ENCODE measurements around the gene IFIT2. TPM values are rescaled to one million over a fixed set of nuclear protein-coding genes. Genes with fewer than 3 reads are reported as not detected.

The IFIT2 gene
- total RNA-seq, 4 donors from 2014 or later: 0.49 to 2.6 (median 1.4) TPM

GRCh38 chr10:89273680-89274079 is 28.2 kb upstream of the IFIT2 start:
- peaks cover 34% of the 10 kb centered on the region for H3K4me1 ChIP-seq
- no peaks in the 10 kb centered on the region for H3K27me3 ChIP-seq
- DNase-seq (ENCODE audit: low spot score in 2 of 2): no peak
- WGBS: 93% methylated on average over 2 of the region's 2 CpGs
- TF ChIP-seq CTCF (IDR thresholded peaks at IDR 0.05) (no peak), EP300 (IDR thresholded peaks at IDR 0.05) (no peak), POLR2AphosphoS5 (IDR thresholded peaks at IDR 0.05) (no peak), POLR2A (IDR thresholded peaks at IDR 0.05) (no peak)
- H3K36me3 ChIP-seq: no peaks in the 10 kb centered on the region
- no peak overlapping the region for H3K27ac ChIP-seq
- H3K4me3 ChIP-seq: no peak overlapping the region
- H3K9me3 ChIP-seq: no peaks in the 10 kb centered on the region

GRCh38 chr10:89274928-89275327 is 26.9 kb upstream of the IFIT2 start:
- no peak for DNase-seq (ENCODE audit: low spot score in 2 of 2)
- no peak overlapping the region for H3K27ac ChIP-seq
- TF ChIP-seq CTCF (IDR thresholded peaks at IDR 0.05) (no peak), POLR2A (IDR thresholded peaks at IDR 0.05) (no peak), EP300 (IDR thresholded peaks at IDR 0.05) (no peak), POLR2AphosphoS5 (IDR thresholded peaks at IDR 0.05) (no peak)
- H3K27me3 ChIP-seq: no peaks in the 10 kb centered on the region
- no peaks in the 10 kb centered on the region for H3K9me3 ChIP-seq
- no peak overlapping the region for H3K4me3 ChIP-seq
- WGBS: 8% methylated on average over 3 of the region's 3 CpGs
- no peaks in the 10 kb centered on the region for H3K36me3 ChIP-seq
- H3K4me1 ChIP-seq: peaks cover 46% of the 10 kb centered on the region

GRCh38 chr10:89275383-89275782 is 26.5 kb upstream of the IFIT2 start:
- H3K4me1 ChIP-seq: peaks cover 51% of the 10 kb centered on the region
- no peaks in the 10 kb centered on the region for H3K36me3 ChIP-seq
- no peak overlapping the region for H3K4me3 ChIP-seq
- no peaks in the 10 kb centered on the region for H3K9me3 ChIP-seq
- 50% methylated on average over 6 of the region's 6 CpGs for WGBS
- H3K27me3 ChIP-seq: no peaks in the 10 kb centered on the region
- no peak for TF ChIP-seq CTCF (IDR thresholded peaks at IDR 0.05)
- TF ChIP-seq POLR2AphosphoS5 (IDR thresholded peaks at IDR 0.05): no peak
- no peak for TF ChIP-seq EP300 (IDR thresholded peaks at IDR 0.05)
- no peak for TF ChIP-seq POLR2A (IDR thresholded peaks at IDR 0.05)
- H3K27ac ChIP-seq: no peak overlapping the region
- DNase-seq (ENCODE audit: low spot score in 2 of 2): no peak

GRCh38 chr10:89278034-89278535 is 23.8 kb upstream of the IFIT2 start:
- H3K9me3 ChIP-seq: no peaks in the 10 kb centered on the region
- 11% methylated on average over 1 of the region's 1 CpG for WGBS
- H3K27me3 ChIP-seq: no peaks in the 10 kb centered on the region
- no peaks in the 10 kb centered on the region for H3K36me3 ChIP-seq
- H3K4me1 ChIP-seq: peaks cover 59% of the 10 kb centered on the region
- DNase-seq (ENCODE audit: low spot score in 2 of 2): peak in 1 of 2 donors; percentile 65
- H3K4me3 ChIP-seq: no peak overlapping the region
- peak overlapping the region; percentile 84 for H3K27ac ChIP-seq
- TF ChIP-seq CTCF (IDR thresholded peaks at IDR 0.05): no peak
- peak in 1 of 3 donors; percentile 20 for TF ChIP-seq POLR2AphosphoS5 (IDR thresholded peaks at IDR 0.05)

GRCh38 chr10:89278900-89279392 is 22.9 kb upstream of the IFIT2 start:
- no peak overlapping the region for H3K4me3 ChIP-seq
- peak overlapping the region; percentile 84 for H3K27ac ChIP-seq
- H3K9me3 ChIP-seq: no peaks in the 10 kb centered on the region
- no peak for DNase-seq (ENCODE audit: low spot score in 2 of 2)
- H3K36me3 ChIP-seq: no peaks in the 10 kb centered on the region
- peaks cover 68% of the 10 kb centered on the region for H3K4me1 ChIP-seq
- TF ChIP-seq POLR2AphosphoS5 (IDR thresholded peaks at IDR 0.05) (no peak), CTCF (IDR thresholded peaks at IDR 0.05) (no peak), EP300 (IDR thresholded peaks at IDR 0.05) (no peak), POLR2A (IDR thresholded peaks at IDR 0.05) (no peak)
- no peaks in the 10 kb centered on the region for H3K27me3 ChIP-seq

Measured in suprapubic skin (tissue), 4 donors.